Measurements from ENCODE around the gene CDK6.

CDK6 gene

GRCh38 chr7:92740134-92740533 is 96.2 kb downstream of the CDK6 start:
- no peak for DNase-seq

DNA sequence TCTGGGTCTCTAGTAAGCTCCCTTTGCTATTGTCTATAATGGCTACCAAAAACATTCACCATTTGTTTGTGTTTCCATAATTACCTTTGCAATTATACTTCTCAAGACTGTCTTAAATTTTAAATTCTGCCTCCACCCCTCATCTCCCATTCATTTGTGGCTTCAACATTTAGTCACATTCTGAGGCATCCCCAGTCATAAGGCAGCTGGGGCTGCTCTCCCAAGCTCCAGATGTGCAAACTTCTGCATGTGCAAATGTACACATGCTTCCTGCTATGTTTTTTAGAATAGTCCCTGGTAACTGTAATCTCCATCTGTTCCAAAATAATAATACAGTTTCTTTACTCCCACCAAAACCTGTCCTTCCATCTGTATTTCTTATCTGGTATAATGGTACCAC is 97.3 kb downstream of the CDK6 start:
- no peak for DNase-seq

DNA sequence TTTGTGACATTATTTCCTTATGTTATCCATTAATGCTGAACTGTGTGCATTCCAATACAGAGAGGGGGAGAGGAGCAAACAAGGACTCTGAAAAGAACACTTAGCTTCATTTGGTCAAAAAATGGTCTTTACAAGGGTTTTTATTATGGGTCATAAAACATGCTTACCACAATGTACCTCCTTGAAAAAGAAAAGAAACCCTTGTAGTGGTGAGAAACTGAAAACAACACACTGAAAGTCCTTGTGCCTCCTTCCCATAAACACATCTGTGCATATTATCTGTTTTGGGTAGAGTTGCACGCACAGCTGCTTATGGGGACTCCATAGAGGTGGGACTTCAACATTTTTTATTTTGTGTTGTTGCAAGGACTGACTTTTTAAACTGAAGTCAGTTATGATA is 98.7 kb downstream of the CDK6 start:
- DNase-seq, result no peak

DNA sequence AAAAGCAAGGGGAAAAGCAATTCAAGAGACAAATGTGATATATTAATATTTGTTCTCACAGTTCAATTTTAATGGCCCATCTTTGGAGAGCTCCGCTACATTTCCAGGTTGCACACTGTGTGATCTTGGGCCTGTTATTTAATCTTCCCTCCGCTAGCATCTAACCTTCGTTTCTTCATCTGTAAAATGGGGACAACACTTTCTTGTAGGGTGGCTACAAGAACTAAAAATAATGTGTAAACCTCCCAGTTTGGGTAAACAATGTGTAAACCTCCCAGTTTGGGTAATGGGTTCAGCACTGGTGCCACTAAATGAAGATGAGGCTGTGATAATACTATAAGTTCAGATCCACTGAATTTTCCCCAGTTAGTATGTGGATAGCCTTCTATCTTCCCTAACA is 99.5 kb downstream of the CDK6 start:
- DNase-seq, result no peak

GRCh38 chr7:92735707-92736106 is 100.7 kb downstream of the CDK6 start:
- DNase-seq, result no peak

- DNase-seq, result no peak
Observed at GRCh38 chr7:92732316-92733036, 103.9 kb downstream of the CDK6 start.

- DNase-seq, result no peak
Observed at GRCh38 chr7:92731335-92732063, 104.9 kb downstream of the CDK6 start.

DNA sequence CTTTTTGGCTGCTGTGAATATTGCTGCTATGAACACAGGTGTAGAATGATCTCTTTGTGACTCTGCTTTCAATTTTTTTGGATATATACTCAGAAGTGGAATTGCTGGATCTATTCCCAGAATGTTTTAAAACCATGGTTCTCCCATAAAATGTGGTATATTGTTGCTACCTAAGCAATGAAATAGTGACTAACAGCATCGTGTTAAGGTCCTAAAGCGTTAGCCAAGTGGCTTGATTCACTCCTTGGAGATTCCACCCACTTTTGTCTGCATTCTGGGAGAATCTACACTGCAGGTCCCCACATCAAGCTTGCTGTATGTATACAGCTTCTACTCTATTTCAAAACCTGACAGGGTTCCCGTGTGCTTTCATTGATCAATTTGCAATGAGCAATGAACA is 105.6 kb downstream of the CDK6 start:
- no peak for DNase-seq

GRCh38 chr7:92729751-92730150 is 106.6 kb downstream of the CDK6 start:
- no peak for DNase-seq

DNA sequence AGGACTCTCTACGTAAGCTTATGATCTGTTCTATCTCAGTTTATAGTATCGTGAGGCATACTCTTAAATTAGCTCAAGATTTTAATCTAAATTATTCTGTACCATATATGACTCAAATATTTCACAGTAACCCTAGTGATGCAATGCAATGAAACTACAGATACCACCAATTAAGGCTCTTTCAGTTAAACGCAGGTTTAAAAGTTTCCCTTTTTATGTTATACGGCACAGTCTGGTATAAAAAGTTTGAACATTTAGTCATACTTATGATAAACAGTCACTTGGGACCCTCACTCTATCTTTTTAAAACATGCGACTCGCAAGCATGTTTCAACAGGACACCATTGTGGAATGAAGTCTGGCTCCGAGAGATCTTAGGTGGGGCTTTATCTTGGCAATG is 107.2 kb downstream of the CDK6 start:
- DNase-seq, result no peak

- no peak for DNase-seq
Observed at GRCh38 chr7:92727755-92728154, 108.6 kb downstream of the CDK6 start.

DNA sequence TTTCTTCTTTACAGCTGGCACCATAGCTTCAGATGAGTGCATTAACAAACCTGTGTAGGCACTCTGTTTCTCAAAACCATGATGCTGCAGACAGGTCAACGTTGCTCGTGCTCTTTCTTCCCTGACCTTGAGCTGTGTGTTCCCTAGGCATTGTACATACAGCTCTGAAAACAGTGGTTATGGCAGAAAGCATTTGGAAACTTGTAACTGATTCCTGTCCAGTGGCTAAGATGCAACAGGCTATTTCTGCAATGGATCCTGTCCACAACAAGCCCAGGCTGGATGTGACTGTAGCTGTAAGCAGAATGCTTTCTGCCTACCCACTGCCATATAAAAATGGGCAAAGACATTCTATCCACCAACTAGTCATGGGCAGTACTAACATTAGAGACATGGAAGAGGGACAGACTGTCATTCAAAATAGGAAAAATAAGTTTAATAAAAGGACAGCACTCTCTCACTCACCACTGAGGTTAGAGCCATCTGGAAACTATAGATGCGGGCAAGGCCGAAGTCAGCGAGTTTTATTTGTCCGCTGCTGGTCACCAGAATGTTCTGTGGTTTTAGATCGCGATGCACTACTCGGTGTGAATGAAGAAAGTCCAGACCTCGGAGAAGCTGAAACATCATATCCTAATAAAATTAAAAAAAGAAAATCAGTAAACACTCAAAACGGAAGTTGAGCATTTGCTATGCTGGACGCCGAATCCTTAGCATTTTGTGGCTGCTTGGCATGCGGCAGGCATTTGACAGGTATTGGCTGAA is 111.0 kb downstream of the CDK6 start:
- no peak for DNase-seq

DNA sequence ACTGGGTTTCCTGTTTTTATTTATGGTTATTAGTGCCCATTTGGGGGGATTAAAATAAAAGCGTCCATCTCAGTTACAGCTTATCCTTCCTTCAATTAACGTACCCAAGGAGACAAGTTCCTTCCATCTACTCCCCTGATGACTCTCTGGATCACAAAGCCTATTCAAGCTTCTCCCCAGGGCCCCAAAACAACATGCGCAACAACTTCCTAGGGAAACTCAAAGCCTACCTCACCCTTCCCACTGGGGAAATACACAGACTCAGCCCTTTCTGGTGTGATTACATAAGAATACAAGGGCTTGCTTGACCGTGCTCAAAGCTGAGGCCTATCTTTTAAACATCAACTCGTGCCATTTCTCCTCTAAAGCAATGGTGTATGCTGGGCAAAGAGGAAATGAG is 112.4 kb downstream of the CDK6 start:
- no peak for DNase-seq

DNA sequence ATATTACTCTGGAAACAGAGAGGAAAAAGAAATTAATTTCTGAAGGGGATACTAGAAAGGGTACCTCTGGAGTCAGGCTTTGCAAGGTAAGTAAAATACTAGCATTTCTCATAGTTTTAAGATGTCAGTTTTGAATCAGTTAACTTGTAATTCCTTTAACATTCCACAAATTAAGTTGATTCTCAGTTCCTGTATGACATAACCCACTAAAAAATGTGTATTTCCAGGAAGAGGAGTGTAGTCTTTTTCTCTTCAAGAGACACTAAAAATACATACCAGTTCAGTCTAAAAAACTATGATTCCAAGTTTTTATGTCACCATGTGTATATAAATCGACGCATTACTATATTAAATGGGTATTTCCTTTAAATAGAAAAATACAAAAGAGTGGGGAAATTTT is 113.2 kb downstream of the CDK6 start:
- DNase-seq, result no peak

GRCh38 chr7:92722541-92722940 is 113.8 kb downstream of the CDK6 start:
- DNase-seq, result no peak

DNA sequence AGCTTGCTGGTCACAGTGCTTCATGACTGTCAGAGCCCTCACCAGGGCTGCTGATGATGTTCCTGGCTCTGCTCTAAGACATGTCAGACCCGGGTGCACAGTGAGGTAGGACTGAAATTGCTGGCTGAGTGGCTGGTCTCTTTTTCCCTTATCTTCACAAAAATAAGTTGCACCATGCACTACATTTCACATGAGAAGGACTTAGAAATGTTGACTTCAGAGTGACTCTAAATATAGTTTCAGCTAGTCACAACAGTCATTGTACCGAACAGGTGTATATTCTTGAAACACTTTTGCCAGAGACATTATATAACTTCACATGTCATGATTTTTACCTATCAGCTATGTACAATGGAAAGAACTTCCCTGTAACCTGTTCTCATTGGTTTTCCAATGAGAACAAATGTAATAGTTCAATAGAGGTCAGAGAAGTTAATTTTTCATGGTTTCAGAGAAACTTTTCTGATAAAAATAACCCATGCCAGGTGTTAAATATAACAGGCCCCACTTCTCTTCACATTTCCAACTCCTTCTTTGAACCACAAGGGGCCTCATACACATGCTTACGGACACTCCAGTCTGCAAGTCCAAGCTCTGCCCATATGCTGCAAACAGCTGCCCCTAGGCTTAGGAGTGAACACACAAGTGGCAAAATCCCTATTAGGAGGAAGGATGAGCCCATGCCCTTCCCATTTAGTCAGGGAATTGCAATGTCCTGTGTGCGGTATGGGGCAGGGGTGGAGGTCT is 115.6 kb downstream of the CDK6 start:
- DNase-seq, result no peak

DNA sequence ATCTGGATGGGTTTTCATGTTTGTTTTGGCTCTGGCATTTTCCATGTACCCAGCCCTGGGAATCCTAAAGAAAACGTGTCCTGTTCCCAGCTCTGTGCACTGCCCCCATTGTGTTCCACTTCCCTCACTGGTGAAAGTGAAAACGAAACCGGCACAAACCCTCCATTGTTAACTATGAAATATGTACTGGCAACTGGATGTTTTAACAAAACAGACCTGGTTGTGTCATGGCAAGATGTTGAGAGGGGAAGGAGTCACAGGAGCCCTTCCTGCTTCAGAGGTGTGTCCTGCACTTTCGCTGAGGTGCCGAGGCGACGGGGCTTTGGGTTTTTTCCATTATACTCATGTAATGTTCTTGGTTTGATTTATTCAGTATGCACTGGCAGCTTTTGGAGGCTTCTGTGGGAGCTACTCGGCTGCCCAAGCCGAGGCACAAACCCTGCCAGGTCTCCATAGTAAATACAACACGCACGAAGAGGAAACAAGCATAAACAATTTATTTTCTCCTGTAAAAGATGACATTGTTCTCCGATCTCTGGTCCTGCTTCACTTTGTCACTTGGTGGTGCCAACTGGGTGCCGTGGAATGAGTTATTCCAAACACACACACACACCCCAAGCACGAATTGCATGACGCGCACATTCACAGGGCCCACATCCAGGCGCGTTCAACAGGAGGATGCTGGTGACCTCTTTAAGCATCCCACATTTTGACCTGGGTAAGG is 118.2 kb downstream of the CDK6 start:
- DNase-seq, result peak in 42 of 51 donors; percentile 11 to 92 (median 52)

DNA sequence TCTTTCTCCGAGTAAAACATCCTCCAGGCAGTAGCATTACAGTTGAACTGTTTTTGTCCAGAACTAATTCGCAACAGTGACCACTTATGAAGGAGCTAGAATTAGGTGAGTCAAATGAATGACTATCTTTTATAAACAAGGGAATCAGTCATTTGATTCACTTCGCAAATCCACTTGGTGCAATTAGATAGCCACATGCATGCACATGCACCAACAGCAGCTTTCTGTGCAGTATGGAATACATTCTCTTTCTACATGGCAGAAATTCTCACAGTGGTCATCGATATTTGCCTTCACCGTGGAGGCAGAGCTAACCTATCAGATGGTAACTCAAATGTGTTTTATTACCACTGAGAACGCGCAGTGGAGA is 118.8 kb downstream of the CDK6 start:
- DNase-seq, result no peak

GRCh38 chr7:92716825-92717580 is 119.4 kb downstream of the CDK6 start:
- DNase-seq, result no peak

DNA sequence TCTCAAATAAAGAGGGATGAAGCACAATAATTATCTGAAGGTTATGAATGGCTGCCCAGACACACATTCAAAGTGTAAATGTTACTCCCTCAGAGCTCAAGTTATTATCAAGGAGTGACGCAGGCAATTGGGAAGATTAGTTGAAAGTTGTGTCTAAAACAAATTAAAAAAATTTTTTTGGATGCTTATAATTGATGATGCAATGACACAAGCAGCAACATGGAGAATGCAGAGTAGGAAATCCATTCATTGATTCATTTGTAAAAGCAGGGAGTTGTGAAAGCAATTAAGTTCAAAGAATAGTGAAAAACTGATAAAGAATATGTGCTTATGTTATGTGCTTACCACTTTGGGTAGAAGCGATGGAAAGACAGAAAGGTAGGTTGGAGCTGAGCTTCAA is 120.4 kb downstream of the CDK6 start:
- no peak for DNase-seq

Data from hypothalamus (tissue), 51 donors.